Nephron progenitor cell (in vitro differentiated cells): ENCODE data around the gene DCLK1.
"Not testable (repeated sequence)": the region's sequence is repeated elsewhere in the genome, so short reads cannot be mapped to it uniquely, and the experiment has no call there.

Experiments used
- DNase-seq: peaks from one replicate; pipeline ENCODE4 v3.0.0; 2021
- H3K27ac Mint-ChIP-seq: 2 replicates; pipeline ENCODE4 v1.8.0; 2021; ENCODE audit warnings: mild to moderate bottlenecking, moderate library complexity, mixed read lengths
- H3K27me3 Mint-ChIP-seq: 2 replicates; pipeline ENCODE4 v1.8.0; 2021; ENCODE audit warnings: mild to moderate bottlenecking, low read depth, mixed read lengths; ENCODE audit not compliant: poor library complexity
- H3K36me3 Mint-ChIP-seq: 2 replicates; pipeline ENCODE4 v1.8.0; 2021; ENCODE audit warnings: low read depth, mixed read lengths
- H3K4me1 Mint-ChIP-seq: 2 replicates; pipeline ENCODE4 v1.8.0; 2021; ENCODE audit warnings: mixed read lengths
- H3K4me3 Mint-ChIP-seq: 2 replicates; pipeline ENCODE4 v1.8.0; 2021; ENCODE audit warnings: mild to moderate bottlenecking, moderate library complexity, mixed read lengths
- H3K9me3 Mint-ChIP-seq: 2 replicates; pipeline ENCODE4 v1.8.0; 2021; ENCODE audit warnings: mild to moderate bottlenecking, moderate library complexity, mixed read lengths
- CTCF ChIP-seq: fragments of 200-600 bp; sonication (generic); IDR thresholded peaks from 2 replicates; pipeline ENCODE4 v1.5.0; 2021; ENCODE audit warnings: antibody characterized with exemption

DCLK1 gene

GRCh38 chr13:35984776-35985453 lies 146.3 kb downstream of the DCLK1 start:
- TF ChIP-seq CTCF: no peak
- peak overlapping the region; percentile 10 for H3K27ac Mint-ChIP-seq
- peaks cover 4% of the 10 kb centered on the region for H3K27me3 Mint-ChIP-seq
- no peaks in the 10 kb centered on the region for H3K36me3 Mint-ChIP-seq
- DNase-seq: peak; percentile 18
- no peak overlapping the region for H3K4me3 Mint-ChIP-seq
- H3K4me1 Mint-ChIP-seq: peaks cover 29% of the 10 kb centered on the region
- H3K9me3 Mint-ChIP-seq: peaks cover 6% of the 10 kb centered on the region

- Mint-ChIP-seq H3K9me3 (peaks cover 6% of the 10 kb centered on the region), H3K4me1 (peaks cover 29% of the 10 kb centered on the region), H3K27ac (no peak overlapping the region), H3K27me3 (peaks cover 4% of the 10 kb centered on the region), H3K36me3 (no peaks in the 10 kb centered on the region), H3K4me3 (no peak overlapping the region)
- no peak for TF ChIP-seq CTCF
- no peak for DNase-seq
Measured at GRCh38 chr13:35984287-35984686, 146.9 kb downstream of the DCLK1 start.

- not testable (repeated sequence) for H3K27me3 Mint-ChIP-seq, H3K36me3 Mint-ChIP-seq, H3K9me3 Mint-ChIP-seq
Measured at GRCh38 chr13:35983703-35984102, 147.5 kb downstream of the DCLK1 start.

GRCh38 chr13:35983206-35983605 lies 148.0 kb downstream of the DCLK1 start:
- no peak for TF ChIP-seq CTCF
- DNase-seq: no peak
- Mint-ChIP-seq H3K9me3 (peaks cover 6% of the 10 kb centered on the region), H3K4me3 (no peak overlapping the region), H3K27ac (no peak overlapping the region), H3K4me1 (peaks cover 29% of the 10 kb centered on the region), H3K27me3 (no peaks in the 10 kb centered on the region), H3K36me3 (no peaks in the 10 kb centered on the region)

More at GRCh38 chr13:35983703-35984102, 147.5 kb downstream of the DCLK1 start:
- peaks cover 29% of the 10 kb centered on the region for H3K4me1 Mint-ChIP-seq
- not testable (repeated sequence) for DNase-seq, H3K4me3 Mint-ChIP-seq, H3K27ac Mint-ChIP-seq

GRCh38 chr13:35979361-35979951 lies 151.7 kb downstream of the DCLK1 start:
- no peak overlapping the region for H3K4me3 Mint-ChIP-seq
- H3K9me3 Mint-ChIP-seq: peaks cover 15% of the 10 kb centered on the region
- DNase-seq: no peak
- H3K36me3 Mint-ChIP-seq: no peaks in the 10 kb centered on the region
- H3K27ac Mint-ChIP-seq: no peak overlapping the region
- TF ChIP-seq CTCF: no peak
- no peaks in the 10 kb centered on the region for H3K27me3 Mint-ChIP-seq
- H3K4me1 Mint-ChIP-seq: peaks cover 2% of the 10 kb centered on the region

- no peak overlapping the region for H3K4me3 Mint-ChIP-seq
- peak; percentile 55 for DNase-seq
- no peaks in the 10 kb centered on the region for H3K36me3 Mint-ChIP-seq
- no peaks in the 10 kb centered on the region for H3K27me3 Mint-ChIP-seq
- H3K4me1 Mint-ChIP-seq: no peaks in the 10 kb centered on the region
- peak; percentile 90 for TF ChIP-seq CTCF
- H3K27ac Mint-ChIP-seq: no peak overlapping the region
- H3K9me3 Mint-ChIP-seq: peaks cover 21% of the 10 kb centered on the region
Measured at GRCh38 chr13:35978607-35979316, 152.4 kb downstream of the DCLK1 start.
